ENCODE data around the gene RBM4B.

The RBM4B gene

DNA sequence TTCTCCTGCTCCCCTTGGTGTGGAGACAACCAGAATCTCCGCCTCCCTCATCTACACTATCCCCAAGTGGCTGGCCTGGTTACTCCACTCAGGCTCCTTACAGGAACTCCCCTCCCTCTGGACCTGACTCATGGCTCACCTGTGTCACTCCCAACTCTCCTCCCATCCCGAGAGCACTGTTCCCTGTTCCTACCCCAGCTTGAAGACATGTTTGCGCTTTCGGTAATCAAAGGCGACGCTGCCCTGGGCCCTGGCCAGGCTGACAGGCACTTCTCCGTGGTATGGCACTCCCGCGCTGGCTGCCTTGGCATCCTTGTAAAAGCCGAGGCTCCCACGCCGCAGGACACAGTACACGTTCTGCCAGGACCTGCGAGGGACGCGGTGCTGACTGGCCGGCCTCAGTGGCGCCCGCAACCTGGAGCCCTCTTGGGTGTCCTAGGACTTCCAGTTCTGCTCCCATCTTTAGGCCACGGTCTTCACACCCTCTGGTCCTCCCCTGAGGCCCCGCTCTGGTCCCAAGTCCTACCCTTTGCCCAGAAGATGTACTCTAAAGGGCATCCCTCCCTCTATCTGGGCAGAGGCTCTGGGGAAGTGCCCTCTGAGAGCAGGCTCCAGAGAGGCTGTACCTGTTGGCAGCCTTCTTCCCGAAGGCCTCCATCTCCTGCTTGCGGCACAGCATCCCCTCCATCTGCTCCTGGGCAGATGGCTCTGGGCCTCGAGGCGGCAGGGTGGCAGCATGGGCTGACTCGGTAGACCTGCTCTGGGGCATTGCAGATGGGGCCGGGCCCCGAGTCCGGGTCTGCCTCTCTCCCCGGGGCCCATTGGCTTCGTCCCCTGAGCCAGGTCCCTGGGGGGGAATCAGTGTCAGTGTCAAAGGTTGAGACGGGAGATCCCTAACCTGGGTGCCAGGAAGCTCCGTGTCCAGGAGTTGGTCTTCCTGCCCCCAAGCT, 9.4 kb upstream of the RBM4B start:
- DNase-seq (ENCODE audit: low spot score) = no peak

DNA sequence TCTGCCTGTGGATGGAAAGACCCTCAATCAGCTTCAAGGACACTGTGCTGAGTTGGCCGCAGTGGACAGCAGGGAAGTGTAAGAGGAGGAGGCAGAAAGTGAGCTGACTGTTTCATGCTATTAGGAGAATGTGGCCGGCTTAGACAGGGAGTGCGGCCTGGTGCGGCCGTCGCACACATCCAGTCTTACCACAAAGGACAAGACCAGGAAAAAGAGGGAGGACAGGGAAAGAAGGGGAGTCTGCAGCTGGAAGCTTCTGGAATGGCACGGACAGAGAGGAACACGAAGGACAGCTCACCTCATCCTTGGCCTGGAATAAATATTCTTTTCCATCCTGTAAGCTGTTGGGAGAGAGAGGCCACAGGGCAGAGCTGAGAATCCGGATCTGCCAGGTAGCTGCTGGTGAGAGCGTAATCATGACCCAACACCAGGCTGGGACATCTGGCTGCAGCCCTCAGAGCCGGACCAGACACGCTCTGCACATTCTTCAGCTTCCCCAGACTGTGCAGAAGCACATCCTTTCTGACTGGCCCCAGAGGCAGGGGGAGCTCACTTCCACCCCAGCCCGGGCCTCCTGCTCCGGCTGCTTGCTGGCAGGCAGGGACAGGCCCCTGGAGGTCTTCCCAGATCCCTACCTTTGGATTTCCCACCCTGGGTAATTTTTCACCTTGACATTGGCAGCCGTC, 8.6 kb upstream of the RBM4B start:
- DNase-seq (ENCODE audit: low spot score) = no peak

DNA sequence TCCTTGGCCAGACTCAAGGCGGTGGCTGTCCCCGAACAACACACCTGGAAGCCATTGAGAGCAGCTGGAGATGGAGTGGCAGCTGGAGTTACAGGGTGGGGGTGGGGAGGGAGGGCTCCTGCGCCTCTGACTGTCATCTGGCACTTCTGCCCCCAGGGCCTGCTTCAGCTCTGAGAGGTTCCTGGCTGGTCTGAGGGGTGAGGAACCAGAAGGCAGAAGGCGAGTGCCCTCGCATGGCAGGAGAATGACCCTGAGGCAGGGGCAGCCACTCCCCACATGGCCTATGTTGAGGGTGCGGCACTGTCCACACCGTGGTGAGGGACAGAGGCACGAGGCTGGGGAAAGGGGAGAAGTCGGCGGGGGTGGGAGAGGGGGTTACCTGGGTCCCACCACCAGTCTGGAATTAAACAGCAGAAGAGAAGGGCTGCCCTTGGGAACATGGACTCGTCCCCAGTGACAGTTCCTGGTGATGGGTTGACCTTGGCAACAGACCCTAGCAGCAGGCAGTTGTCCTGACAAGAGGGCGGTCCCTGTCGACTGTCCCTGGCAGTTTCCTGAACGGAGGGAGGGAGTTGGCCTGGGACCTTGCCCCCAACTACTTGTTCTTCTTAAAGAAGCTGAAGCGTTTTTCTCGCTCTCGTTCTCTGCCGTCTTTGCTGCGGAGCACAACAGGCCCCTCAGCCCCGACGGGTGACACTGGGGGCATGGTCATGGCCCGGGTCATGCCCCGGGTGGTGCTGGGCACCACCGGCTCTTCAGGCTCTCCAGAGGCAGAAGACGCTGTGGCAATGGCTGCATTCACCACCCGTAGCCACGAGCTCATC, 7.8 kb upstream of the RBM4B start:
- DNase-seq (ENCODE audit: low spot score) = no peak

DNA sequence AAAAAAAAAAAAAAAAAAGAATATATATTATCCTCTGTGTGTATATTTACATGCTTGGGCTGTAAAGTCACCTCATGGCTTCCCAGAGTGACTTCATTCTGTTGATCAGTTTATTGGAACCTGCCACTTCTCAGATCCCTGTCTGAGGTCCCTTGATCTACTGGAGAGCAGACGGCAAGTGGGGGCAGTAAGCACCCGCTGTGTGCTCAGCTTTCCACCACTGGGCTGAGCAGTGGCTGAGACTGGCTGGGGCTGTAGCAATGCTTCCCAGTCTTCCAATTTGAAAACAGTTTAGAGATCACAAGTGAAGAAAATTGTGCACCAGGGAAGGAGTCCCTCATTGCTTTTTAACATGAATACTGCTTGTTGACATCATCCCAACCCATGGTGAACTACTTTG, 6.9 kb upstream of the RBM4B start:
- no peak for DNase-seq (ENCODE audit: low spot score)

DNA sequence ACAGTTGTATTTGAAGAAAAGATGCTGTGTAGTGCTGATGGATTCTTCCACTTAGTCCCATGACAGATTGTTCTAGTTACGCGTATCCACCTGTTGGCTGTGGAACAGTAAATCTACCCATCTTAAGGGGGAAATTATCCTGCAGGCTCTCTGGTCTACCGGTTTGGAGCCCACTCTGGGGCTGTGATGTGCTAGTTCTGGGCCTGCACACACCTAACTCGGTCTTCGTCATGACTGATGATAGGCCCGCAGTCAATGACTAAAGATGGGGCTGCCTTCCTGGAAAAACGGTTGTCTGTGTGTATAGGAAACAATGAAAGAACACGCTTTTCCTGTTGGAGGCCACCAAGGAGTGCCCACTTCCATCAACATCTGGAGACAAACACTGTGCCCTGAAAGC, 6.2 kb upstream of the RBM4B start:
- no peak for DNase-seq (ENCODE audit: low spot score)

DNA sequence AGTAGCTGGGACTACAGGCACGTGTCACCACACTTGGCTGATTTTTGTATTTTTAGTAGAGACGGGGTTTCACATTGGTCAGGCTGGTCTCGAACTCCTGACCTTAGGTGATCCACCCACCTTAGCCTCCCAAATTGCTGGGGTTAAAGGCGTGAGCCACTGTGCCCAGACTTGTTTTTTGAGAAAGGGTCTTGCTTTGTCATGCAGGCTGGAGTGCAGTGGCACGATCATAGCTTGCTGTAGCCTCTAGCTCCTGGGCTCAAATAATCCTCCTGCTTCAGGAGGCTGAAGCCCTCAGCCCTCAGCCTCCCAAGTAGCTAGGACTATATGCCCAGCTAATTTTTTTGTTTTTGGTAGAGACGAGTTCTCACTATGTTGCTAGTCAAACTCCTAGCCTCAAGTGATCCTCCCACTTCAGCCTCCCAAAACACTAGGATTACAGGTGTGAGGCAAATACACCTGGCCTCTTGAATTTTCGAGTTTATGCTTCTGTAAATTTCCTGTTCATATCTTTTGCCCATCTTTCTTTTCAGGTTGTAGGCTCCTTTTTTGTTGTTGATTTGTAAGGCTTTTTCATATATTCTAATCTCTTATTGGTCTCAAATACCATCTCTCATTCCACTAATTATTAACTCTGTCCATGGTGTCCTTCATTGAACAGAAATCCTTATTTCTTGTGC, 3.4 kb upstream of the RBM4B start:
- DNase-seq (ENCODE audit: low spot score) = no peak

DNA sequence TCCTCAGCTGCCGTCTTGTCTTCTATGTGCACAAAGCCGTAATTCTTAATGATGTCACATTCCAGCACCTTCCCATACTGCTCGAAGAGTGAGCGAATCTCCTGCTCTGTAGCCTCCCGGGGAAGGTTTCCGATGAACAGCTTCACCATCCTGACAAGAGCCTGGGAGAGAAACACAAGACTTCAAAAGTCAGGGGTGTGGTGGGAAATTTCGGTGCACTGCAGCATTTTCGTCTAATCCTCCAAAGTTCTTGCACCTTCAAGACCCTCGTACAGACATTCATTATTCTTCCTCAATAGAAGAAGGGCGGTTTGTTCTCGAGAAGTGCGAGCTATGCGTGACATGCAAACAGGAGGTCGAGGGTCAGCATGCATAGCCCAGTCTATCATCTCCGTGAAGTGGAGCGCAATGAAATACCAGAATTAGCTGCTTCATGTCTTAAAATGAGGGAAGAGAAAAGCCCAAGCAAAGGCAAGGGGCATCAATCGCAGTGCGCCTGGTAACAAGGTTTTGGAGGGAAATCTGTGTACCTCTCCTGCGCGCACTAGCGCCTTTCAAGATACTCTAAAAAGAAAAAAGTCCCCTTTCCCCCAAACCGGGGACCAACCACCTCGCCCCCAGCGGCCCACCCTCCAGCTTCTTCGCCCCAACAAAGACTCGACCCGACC, 622 bp downstream of the RBM4B start:
- no peak for DNase-seq (ENCODE audit: low spot score)

DNA sequence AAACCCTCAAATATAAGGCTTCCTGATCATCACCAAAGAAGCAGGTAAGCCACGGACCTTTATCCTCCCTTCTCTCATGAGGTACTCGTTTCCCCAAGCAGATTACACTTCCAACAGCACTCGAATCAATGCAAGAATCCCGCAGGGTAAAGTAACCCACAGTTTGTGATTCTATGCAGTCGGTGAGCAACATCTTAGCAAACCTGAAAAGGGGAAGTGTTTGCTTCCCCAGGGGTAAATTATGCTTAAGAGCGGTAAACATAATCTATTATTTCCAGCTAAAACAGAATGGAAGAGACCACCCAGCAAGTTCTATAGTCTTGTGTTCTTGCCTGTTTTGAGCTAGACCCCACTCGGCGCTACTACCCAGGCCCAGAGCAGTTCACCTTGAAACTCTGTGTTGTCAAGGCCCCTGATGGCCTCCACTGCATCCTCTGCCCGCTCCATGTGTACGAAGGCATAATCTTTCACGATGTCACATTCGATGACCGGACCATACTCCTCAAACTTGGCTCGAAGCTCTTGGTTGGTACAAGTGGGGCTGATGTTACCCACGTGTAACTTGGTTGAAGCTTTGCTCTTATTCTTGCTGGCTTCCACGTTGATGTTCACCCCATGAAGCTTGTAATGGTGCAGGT, 1.3 kb downstream of the RBM4B start:
- no peak for DNase-seq (ENCODE audit: low spot score)

DNA sequence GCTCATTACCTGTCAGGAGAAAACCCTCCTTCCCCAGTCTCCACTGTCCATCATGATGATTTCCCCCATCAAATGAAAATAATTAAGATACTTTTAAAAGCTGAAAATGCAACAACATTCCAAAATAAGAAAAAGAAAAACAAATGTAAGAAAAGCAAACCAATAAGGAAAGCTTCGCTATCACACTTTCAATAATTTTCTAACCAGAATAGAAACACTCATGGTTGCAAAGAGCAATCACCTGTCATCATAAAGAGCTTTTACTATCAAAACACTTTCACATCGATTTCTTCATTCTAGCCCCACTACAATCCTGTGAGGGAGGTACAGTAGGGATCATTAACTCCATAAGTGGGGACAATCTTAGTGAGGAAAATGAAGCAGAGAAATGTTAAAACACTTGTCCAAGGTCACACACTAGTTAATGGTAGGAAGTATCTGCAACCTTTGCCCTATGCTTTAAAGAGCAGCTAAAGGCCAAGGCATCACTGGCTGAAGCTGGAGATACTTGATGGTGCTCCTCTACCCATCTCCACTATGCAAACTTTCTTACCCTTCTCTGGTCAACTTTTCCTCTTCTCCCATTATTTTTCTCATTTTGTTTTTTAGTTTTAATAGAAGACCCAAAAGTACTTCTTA, 2.6 kb downstream of the RBM4B start:
- no peak for DNase-seq (ENCODE audit: low spot score)

DNA sequence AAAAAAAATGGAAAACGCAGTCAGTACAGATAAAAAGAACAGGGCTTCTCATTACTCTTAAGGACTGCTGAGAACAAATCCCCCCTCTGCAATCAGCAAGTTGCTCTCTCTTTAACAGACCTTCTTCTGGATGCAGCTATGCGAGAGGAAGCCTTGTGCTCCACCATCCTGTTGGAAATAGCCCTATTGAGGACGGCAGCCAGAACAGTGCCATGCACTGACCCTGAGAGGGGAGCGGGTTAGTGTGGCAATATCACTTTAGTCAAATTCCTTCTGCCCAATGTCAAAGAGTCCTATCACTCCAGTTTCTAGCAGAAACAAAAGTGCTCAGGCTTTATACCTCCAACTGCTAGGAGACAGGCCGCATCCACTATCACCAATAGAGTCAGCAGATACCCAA, 6.9 kb downstream of the RBM4B start:
- no peak for DNase-seq (ENCODE audit: low spot score)

DNA sequence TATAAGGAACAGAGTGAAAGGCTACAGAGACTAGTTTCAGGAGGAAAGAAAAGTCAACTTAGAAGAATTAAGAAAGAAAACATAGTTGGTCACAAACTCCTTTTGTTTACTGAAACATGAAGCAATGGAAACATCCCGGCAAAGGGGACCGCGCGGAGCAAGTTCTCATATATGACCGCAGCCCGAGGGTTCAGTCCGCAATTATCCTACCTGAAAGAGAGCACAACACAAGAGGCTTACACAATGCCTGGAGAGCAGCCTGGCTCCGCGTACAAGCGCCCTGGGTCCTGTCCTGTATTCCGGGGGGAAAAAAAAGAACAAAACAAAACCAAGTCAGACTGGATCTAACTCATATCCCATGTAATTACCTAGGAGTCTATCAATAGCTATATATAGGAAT, 12.3 kb downstream of the RBM4B start:
- DNase-seq (ENCODE audit: low spot score) = no peak

DNA sequence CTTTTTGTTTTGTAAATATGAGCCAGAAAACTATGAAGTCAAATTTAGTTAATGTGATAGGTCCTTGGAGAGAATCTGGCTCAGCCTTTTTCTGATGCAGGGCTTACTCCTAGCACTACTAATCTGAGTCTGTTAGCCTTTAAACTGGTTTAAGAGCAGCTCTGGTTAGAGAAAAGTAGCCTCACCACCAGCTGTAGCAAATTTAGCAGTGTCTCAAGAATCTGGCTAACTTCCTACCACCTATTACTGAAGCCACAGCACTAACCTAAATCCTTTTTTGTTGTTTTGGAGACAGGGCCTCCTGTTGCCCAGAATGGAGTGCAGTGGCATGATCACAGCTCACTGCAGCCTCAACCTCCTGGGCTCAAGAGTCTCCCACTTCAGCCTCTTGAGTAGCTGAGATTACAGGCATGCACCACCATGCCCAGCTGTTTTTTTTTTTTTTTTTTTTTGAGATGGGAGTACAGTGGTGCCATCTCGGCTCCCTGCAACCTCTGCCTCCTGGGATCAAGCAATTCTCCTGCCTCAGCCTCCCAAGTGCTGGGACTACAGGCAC, 13.9 kb downstream of the RBM4B start:
- DNase-seq (ENCODE audit: low spot score) = no peak

DNA sequence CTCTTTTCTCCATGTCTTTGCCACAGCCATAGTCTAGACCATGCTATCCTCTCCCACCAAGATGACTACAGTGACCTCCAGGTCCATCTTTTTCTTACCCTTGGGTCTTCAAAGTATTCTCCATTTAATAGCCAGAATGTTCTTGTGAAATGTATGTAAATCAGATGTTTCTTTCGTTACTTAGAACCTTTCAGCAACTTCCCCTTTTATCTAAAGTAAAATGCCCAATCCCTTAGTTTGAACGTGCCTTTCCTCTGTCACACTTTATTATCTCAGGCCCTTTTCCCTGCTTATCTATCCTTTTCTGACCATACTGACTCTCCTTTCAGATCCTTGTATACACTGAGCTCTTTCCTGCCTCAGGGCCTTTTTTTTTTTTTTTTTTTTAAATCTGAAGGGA, 17.9 kb downstream of the RBM4B start:
- DNase-seq (ENCODE audit: low spot score) = no peak

DNA sequence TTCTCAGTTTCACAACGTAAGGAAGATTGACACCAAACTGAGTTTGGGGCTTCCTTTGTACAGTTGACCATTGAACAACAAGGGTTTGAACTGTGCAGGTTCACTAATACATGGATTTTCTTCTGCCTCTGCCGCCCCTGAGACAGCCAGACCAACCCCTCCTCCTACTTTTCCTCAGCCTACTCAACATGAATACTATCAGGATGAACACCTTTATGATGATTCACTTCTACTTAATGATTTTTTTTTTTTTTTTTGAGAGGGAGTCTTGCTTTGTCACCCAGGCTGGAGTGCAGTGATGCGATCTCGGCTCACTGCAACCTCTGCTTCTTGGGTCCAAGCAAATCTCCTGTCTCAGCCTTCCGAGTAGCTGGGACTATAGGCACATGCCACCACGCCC, 24.6 kb downstream of the RBM4B start:
- DNase-seq (ENCODE audit: low spot score) = no peak

DNA sequence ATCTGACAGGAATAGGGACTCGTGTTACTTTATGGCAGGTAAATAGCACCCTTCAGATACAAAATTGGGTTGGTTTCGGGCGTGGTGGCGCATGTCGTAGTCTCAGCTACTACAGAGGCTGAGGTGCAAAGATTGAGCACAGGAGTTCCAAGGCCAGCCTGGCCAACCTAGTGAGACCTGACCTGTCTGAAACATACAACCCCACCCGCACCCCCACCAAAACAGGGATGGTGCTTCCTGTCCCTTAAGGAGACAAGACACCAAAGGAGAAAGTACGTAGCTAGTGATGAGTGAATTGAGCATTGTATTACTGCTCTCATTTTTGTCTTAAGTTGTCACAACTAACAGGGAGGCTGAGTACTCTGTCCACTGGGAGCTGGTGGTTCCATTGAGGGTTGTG, 25.0 kb downstream of the RBM4B start:
- DNase-seq (ENCODE audit: low spot score) = no peak

DNA sequence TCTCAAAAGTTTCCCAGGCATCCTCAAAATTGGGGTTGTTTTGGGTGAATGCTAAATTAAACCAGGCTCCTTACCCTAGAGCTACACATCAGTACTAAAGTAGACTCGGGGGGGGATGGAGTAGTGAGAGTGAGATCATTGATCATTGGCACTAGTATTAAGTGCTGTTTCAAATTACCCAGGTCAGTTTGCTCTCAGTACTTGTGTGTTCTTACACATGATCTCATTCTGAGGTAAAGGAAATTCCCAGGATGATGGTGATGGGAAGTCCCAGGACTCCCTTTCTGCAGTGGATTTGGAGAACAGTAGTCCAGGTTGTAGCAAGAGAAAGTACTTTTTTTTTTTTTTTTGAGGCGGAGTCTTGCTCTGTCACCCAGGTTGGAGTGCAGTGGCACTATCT, 26.7 kb downstream of the RBM4B start:
- DNase-seq (ENCODE audit: low spot score) = no peak

DNA sequence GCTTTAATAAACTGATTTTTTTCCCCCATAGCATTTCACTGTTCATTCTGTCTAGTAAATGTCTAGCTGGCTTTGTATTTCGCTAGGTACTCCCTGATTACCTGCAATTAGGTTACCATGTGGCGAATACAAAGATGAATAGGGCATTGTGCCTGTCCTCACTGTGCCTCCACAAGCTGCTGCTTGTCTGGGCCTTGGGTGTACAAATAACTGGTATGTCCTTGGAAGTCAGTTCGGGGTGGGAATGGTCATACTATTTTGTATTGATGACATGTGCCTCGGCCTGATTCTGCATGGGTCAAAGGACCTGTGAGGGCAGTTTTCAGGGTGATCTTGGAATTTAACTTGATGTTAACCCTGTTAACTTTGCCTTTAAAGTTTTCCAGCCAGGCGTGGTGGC, 27.8 kb downstream of the RBM4B start:
- DNase-seq (ENCODE audit: low spot score) = no peak

DNA sequence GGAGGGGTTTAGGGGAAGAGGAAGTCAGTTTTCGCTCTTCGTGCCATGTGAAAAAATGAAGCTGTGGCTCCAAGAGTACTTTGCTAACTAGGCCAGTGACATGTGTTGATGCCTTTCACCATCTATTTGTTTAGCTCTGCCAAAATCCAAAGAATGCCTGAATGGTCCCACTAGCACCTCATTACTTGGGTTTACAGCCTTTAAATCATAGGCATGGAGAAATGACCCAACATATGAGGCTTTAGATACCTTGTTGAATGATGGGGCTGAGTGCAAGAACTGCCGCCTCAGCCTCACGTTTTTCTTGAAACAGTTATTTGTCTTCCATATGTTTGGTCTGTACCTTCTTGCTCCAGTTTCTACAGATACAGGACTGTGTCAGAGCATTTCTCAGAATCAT, 30.9 kb downstream of the RBM4B start:
- no peak for DNase-seq (ENCODE audit: low spot score)

DNA sequence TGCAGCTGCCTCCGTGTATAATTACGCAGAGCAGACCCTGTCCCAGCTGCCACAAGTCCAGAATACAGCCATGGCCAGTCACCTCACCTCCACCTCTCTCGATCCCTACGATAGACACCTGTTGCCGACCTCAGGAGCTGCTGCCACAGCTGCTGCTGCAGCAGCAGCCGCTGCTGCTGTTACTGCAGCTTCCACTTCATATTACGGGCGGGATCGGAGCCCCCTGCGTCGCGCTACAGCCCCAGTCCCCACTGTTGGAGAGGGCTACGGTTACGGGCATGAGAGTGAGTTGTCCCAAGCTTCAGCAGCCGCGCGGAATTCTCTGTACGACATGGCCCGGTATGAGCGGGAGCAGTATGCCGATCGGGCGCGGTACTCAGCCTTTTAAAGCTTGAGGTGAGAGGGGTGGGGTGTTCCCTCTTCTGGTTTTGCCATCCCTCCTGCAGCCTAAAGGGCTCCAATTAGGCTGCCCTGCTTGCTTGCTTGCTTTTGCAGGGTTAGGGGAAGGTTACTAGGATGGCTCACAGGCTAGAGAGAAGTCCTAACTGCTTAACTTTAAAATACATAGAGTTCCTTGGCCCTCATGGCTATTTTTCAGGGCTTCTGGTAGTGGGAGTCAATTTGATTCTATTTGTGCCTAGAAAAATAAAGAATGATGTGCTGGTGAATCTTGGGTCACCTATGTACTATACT, 33.8 kb downstream of the RBM4B start:
- DNase-seq (ENCODE audit: low spot score) = no peak

DNA sequence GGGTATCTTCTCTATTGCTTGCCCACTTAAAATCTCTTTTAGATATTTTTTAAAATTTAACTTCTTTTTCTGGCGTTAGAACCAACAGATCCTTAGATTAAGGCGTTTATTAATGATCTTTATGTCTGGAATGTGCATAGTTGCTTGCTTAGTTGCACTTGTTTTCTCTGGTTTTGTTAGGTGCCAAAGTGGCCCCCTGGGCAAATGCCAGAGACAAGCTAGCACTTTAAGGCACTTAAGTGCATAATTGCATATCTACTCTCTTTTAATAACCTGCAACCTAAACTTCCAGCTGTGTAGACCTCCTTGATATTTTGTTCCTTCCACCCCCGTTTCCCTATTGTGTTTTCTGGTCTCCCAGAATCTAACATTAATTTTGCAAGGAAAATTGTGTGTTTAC, 35.9 kb downstream of the RBM4B start:
- DNase-seq (ENCODE audit: low spot score) = no peak
